ENCODE measurements around the gene SLC12A4. TPM values are rescaled to one million over a fixed set of nuclear protein-coding genes. Genes with fewer than 3 reads are reported as not detected.
"Not testable (repeated sequence)": the region's sequence is repeated elsewhere in the genome, so short reads cannot be mapped to it uniquely, and the experiment has no call there.

The SLC12A4 gene
- total RNA-seq, 5 donors from 2014 or later (not counting 1 experiment from before 2014, with no cell fraction given), result 23.3 to 39.6 (median 33.7) TPM

DNA sequence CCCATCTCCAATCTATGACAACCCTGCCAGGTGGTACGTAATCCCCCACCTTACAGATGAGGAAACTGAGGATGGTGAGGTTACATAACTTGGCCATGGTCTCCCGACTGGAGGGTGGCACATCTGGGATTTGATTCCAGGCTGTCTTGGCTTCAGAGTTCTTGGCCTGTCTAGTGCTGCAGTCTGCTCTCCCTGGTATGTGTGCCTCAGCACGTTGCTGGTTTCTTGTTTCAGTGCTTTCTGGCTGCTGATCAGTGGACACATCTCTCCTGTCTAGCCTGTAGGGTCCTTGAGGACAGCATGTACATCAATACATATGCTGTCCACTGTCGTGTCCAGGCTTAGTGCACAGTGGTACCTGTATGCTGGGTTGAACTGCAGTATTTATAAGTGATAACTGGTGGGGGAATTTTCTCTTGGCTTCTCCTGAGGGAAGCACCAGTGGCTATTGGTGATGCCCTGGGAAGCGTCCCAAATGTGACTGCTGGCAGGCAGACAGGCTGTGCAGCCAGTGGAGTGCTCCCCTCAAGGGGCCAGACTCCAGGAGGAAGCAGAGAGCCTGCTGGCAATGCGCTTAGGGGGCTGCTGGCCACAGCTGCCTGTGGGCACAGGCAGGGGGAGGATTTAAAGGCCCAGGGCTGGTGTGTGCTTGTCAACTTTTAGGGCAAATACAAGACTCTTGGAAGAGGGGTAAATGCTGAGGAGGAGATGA, 51.1 kb downstream of the SLC12A4 start:
- DNase-seq (no peak), ATAC-seq (replicated peaks in 1 of 4) (no peak)
- H3K4me1 ChIP-seq (ENCODE audit: control insufficient read depth in 1 of 2, extremely low read depth in 1 of 2, insufficient read depth in 2 of 2, low read length in 2 of 2), result peaks cover 0 to 23% of the 10 kb centered on the region in 2 experiments
- Mint-ChIP-seq H3K27me3 (no peaks in the 10 kb centered on the region), H3K4me3 (no peak overlapping the region), H3K9me3 (no peaks in the 10 kb centered on the region), H3K27ac (peak overlapping the region in 1 of 2 donors; percentile 58), H3K36me3 (peaks cover 14% of the 10 kb centered on the region), H3K4me1 (peaks cover 32 to 39% (median 37%) of the 10 kb centered on the region in 3 donors)
- peaks cover 4 to 23% of the 10 kb centered on the region in 2 donors for H3K36me3 ChIP-seq (ENCODE audit: control insufficient read depth in 2 of 2, extremely low read depth in 1 of 2, insufficient read depth in 1 of 2, low read length in 1 of 2)
- WGBS (ENCODE audit: insufficient coverage), result 90% methylated on average over 5 of the region's 6 CpGs
- no peak overlapping the region for H3K27ac ChIP-seq (ENCODE audit: low read length)
- H3K27me3 ChIP-seq (replicated peaks in 1 of 2; ENCODE audit: control insufficient read depth in 2 of 2, extremely low read depth in 1 of 2, insufficient read depth in 2 of 2, low read length in 1 of 2), result no peaks in the 10 kb centered on the region
- ChIA-PET CTCF (no interaction called here), POLR2A (no interaction called here)
- H3K9me3 ChIP-seq, result no peaks in the 10 kb centered on the region
- no peak overlapping the region for H3K4me3 ChIP-seq (ENCODE audit: control insufficient read depth in 1 of 2, extremely low read depth in 1 of 2, low read length in 1 of 2)

GRCh38 chr16:67915831-67916723, 52.4 kb downstream of the SLC12A4 start:
- H3K4me1 ChIP-seq (ENCODE audit: control insufficient read depth in 1 of 2, extremely low read depth in 1 of 2, insufficient read depth in 2 of 2, low read length in 2 of 2), result peaks cover 0 to 24% of the 10 kb centered on the region in 2 experiments
- no peak overlapping the region for H3K4me3 ChIP-seq (ENCODE audit: control insufficient read depth in 1 of 2, extremely low read depth in 1 of 2, low read length in 1 of 2)
- ChIA-PET POLR2A (no interaction called here), CTCF (no interaction called here)
- ATAC-seq (replicated peaks in 1 of 4) (no peak), DNase-seq (no peak)
- Mint-ChIP-seq H3K4me1 (peaks cover 30 to 35% (median 32%) of the 10 kb centered on the region in 3 donors), H3K27me3 (no peaks in the 10 kb centered on the region), H3K36me3 (peaks cover 14% of the 10 kb centered on the region), H3K27ac (peak overlapping the region in 1 of 2 donors; percentile 41), H3K9me3 (no peaks in the 10 kb centered on the region), H3K4me3 (no peak overlapping the region)
- no peak overlapping the region for H3K27ac ChIP-seq (ENCODE audit: low read length)
- H3K9me3 ChIP-seq, result no peaks in the 10 kb centered on the region
- 91% methylated on average over 5 of the region's 7 CpGs for WGBS (ENCODE audit: insufficient coverage)
- H3K27me3 ChIP-seq (replicated peaks in 1 of 2; ENCODE audit: control insufficient read depth in 2 of 2, extremely low read depth in 1 of 2, insufficient read depth in 2 of 2, low read length in 1 of 2), result no peaks in the 10 kb centered on the region
- peaks cover 0 to 34% of the 10 kb centered on the region in 2 donors for H3K36me3 ChIP-seq (ENCODE audit: control insufficient read depth in 2 of 2, extremely low read depth in 1 of 2, insufficient read depth in 1 of 2, low read length in 1 of 2)

DNA sequence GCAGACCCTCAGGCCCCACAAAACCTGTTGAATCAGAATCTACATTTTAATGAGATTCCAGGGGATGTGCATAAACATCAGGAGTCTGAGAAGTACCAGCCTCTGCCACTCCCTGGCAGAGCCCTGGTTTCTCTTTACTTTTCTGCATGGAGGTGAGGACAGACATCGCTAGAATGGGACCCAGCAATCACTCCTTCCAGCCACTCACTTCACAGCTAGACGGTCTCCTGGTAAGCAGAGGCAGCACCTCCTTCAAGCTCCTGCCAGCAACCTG, 53.0 kb downstream of the SLC12A4 start:
- H3K27ac Mint-ChIP-seq; H3K9me3 Mint-ChIP-seq; H3K4me3 ChIP-seq (ENCODE audit: control insufficient read depth in 1 of 2, extremely low read depth in 1 of 2, low read length in 1 of 2); H3K27ac ChIP-seq (ENCODE audit: low read length); POLR2A ChIA-PET; H3K4me3 Mint-ChIP-seq; H3K27me3 ChIP-seq (replicated peaks in 1 of 2; ENCODE audit: control insufficient read depth in 2 of 2, extremely low read depth in 1 of 2, insufficient read depth in 2 of 2, low read length in 1 of 2); DNase-seq; H3K9me3 ChIP-seq; ATAC-seq (replicated peaks in 1 of 4); H3K27me3 Mint-ChIP-seq: not testable (repeated sequence)
- H3K4me1 ChIP-seq (ENCODE audit: control insufficient read depth in 1 of 2, extremely low read depth in 1 of 2, insufficient read depth in 2 of 2, low read length in 2 of 2), result peaks cover 0 to 31% of the 10 kb centered on the region in 2 experiments
- CTCF ChIA-PET, result interaction anchor here in 1 of 2 donors (1.1 kb wide), 1 partner anchor 103 kb away, joined by 6 read pairs; no protein-coding TSS in a partner anchor
- peaks cover 17% of the 10 kb centered on the region for H3K36me3 Mint-ChIP-seq
- peaks cover 30 to 38% (median 32%) of the 10 kb centered on the region in 3 donors for H3K4me1 Mint-ChIP-seq
- WGBS (ENCODE audit: insufficient coverage), result no CpG with 5 or more reads among the region's 2 CpGs
- H3K36me3 ChIP-seq (ENCODE audit: control insufficient read depth in 2 of 2, extremely low read depth in 1 of 2, insufficient read depth in 1 of 2, low read length in 1 of 2), result peaks cover 0 to 40% of the 10 kb centered on the region in 2 donors

DNA sequence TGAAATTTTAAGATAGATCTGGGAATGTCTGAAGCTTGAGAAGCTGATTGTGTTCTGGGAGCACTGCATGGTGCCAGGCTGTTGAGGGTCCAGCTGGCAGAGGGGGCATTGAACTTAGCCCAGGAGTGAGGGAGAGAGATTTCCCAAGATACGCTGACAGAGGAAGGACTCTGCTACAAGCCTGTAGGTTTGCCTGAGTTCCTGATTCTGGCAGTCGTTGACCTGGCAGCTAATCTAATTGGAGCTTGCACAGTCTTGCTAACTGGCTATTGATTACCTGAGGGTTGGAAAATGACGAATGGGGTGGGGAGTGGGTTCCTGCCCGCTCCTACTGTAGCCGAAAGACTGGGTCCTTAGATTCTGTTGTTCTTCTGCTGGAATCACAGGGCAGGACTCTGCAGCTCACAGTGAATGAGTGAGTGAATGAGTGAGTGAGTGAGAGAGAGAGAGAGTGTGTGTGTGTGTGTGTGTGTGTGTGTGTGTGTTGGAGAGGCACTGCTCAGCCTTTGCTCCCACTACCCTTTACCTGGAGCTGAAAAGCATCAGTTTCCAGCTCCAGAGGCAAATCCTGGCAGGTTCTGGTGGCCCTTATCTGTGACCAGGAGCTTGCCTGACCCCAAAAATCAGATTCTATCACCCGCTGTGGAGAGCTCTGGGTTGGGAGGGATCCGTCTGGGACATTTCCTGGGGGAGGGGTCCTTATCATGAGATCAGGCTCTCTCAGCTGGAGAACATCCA, 53.5 kb downstream of the SLC12A4 start:
- no peak for ATAC-seq (replicated peaks in 1 of 4)
- Mint-ChIP-seq H3K9me3 (no peaks in the 10 kb centered on the region), H3K27ac (no peak overlapping the region), H3K4me1 (peaks cover 34 to 44% (median 34%) of the 10 kb centered on the region in 3 donors), H3K27me3 (no peaks in the 10 kb centered on the region), H3K36me3 (peaks cover 19% of the 10 kb centered on the region), H3K4me3 (no peak overlapping the region)
- no peaks in the 10 kb centered on the region for H3K27me3 ChIP-seq (replicated peaks in 1 of 2; ENCODE audit: control insufficient read depth in 2 of 2, extremely low read depth in 1 of 2, insufficient read depth in 2 of 2, low read length in 1 of 2)
- ChIA-PET POLR2A (interaction anchor here in 1 of 2 donors (0.7 kb wide), 1 partner anchor 67 kb away, joined by 4 read pairs; no protein-coding TSS in a partner anchor), CTCF (interaction anchor here (0.5 to 1.1 kb wide), 2 partner anchors 102 to 196 kb away, joined by 4 to 6 read pairs; no protein-coding TSS in a partner anchor)
- no peak for DNase-seq
- peaks cover 0 to 41% of the 10 kb centered on the region in 2 donors for H3K36me3 ChIP-seq (ENCODE audit: control insufficient read depth in 2 of 2, extremely low read depth in 1 of 2, insufficient read depth in 1 of 2, low read length in 1 of 2)
- no peak overlapping the region for H3K27ac ChIP-seq (ENCODE audit: low read length)
- peaks cover 0 to 35% of the 10 kb centered on the region in 2 experiments for H3K4me1 ChIP-seq (ENCODE audit: control insufficient read depth in 1 of 2, extremely low read depth in 1 of 2, insufficient read depth in 2 of 2, low read length in 2 of 2)
- no peak overlapping the region for H3K4me3 ChIP-seq (ENCODE audit: control insufficient read depth in 1 of 2, extremely low read depth in 1 of 2, low read length in 1 of 2)
- WGBS (ENCODE audit: insufficient coverage), result 93% methylated on average over 3 of the region's 7 CpGs
- no peaks in the 10 kb centered on the region for H3K9me3 ChIP-seq

DNA sequence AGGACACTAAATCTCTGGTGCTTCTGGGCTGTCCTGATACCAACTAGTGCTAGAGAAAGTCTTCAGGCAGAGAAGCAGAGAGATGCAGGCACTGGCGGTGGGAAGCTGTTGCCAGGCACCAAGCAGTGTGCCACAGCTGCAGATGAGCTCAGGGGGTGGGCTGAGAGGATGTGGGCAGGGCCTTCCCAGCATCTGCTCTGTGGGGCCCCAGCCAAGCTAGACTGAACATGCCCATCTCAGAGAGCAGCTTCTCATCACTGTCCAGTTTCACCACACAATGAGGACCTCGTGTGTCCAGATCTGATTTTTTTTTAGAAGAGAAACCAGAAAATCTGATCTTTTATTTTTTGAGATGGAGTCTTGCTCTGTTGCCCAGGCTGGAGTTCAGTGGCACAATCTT, 58.3 kb downstream of the SLC12A4 start:
- no CpG with 5 or more reads among the region's 2 CpGs for WGBS (ENCODE audit: insufficient coverage)
- H3K36me3 Mint-ChIP-seq, result peaks cover 30% of the 10 kb centered on the region
- H3K4me3 Mint-ChIP-seq, result no peak overlapping the region
- ChIA-PET CTCF (no interaction called here), POLR2A (no interaction called here)
- no peaks in the 10 kb centered on the region for H3K9me3 Mint-ChIP-seq
- ATAC-seq (replicated peaks in 1 of 4) (peak; percentile 30 to 72 (median 46)), DNase-seq (peak in 7 of 35 experiments; percentile 10 to 23 (median 15))
- H3K27ac Mint-ChIP-seq, result no peak overlapping the region
- H3K4me1 Mint-ChIP-seq, result peaks cover 13 to 26% (median 18%) of the 10 kb centered on the region in 3 donors
- no peaks in the 10 kb centered on the region for H3K27me3 ChIP-seq (replicated peaks in 1 of 2; ENCODE audit: control insufficient read depth in 2 of 2, extremely low read depth in 1 of 2, insufficient read depth in 2 of 2, low read length in 1 of 2)
- no peak overlapping the region for H3K27ac ChIP-seq (ENCODE audit: low read length)
- no peaks in the 10 kb centered on the region for H3K27me3 Mint-ChIP-seq
- H3K9me3 ChIP-seq, result no peaks in the 10 kb centered on the region
- peaks cover 3 to 36% of the 10 kb centered on the region in 2 donors for H3K36me3 ChIP-seq (ENCODE audit: control insufficient read depth in 2 of 2, extremely low read depth in 1 of 2, insufficient read depth in 1 of 2, low read length in 1 of 2)
- peaks cover 0 to 15% of the 10 kb centered on the region in 2 experiments for H3K4me1 ChIP-seq (ENCODE audit: control insufficient read depth in 1 of 2, extremely low read depth in 1 of 2, insufficient read depth in 2 of 2, low read length in 2 of 2)
- no peak overlapping the region for H3K4me3 ChIP-seq (ENCODE audit: control insufficient read depth in 1 of 2, extremely low read depth in 1 of 2, low read length in 1 of 2)

Measured in T-cell (primary cell).